Stomach (tissue), 4 donors: ENCODE data around the gene SLFN14.

Source experiments
- POLR2A ChIP-seq, 4 donors: fragments of 450-650 bp; IDR thresholded peaks; one replicate each; pipeline ENCODE4 v1.6.1; 2016; ENCODE audit warnings: antibody characterized with exemption in 4 of 4, control low read depth in 2 of 4, mild to moderate bottlenecking in 1 of 4, moderate library complexity in 1 of 4
- TF ChIP-seq, protein P1 (sequence below), 7 experiments: fragments of 450-650 bp in 4 of 7; fragments of 200-600 bp in 3 of 7; sonication (generic) in 3 of 7; IDR thresholded peaks; one replicate each; pipeline ENCODE4 v1.5.1; 2016 to 2019; ENCODE audit warnings: antibody characterized with exemption in 7 of 7, control low read depth in 2 of 7, mild to moderate bottlenecking in 1 of 7

DNA sequence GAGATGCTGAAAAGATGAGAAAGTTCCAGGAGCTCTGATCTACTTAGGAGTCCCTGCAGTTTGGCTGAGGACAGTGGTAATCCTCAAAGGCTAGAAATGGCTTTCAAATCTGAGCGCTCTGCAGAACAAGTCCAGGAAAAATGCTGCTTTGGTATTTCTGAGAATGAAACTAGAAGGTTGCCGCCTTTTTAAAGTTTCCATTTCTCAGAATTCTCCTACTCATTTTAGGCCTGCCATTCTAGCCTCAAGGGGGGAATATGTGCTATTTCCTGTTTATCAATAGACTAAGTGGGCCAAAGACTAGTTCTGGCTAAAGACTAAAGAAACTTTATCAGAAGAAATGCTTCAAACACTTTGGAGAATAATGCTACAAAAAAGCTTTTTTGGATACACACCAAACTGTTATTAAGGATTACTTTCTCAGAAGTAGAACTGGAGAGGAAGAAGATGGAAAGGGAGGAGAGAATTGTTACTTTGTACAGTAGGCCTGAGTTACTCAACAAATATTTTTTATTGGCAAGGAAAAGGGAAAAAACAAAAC, 22.9 kb downstream of the SLFN14 start, which contains the start of gene SLFN12L:
- TF ChIP-seq, protein P1, sequence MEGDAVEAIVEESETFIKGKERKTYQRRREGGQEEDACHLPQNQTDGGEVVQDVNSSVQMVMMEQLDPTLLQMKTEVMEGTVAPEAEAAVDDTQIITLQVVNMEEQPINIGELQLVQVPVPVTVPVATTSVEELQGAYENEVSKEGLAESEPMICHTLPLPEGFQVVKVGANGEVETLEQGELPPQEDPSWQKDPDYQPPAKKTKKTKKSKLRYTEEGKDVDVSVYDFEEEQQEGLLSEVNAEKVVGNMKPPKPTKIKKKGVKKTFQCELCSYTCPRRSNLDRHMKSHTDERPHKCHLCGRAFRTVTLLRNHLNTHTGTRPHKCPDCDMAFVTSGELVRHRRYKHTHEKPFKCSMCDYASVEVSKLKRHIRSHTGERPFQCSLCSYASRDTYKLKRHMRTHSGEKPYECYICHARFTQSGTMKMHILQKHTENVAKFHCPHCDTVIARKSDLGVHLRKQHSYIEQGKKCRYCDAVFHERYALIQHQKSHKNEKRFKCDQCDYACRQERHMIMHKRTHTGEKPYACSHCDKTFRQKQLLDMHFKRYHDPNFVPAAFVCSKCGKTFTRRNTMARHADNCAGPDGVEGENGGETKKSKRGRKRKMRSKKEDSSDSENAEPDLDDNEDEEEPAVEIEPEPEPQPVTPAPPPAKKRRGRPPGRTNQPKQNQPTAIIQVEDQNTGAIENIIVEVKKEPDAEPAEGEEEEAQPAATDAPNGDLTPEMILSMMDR (IDR thresholded peaks at IDR 0.05): no peak
- no peak for TF ChIP-seq POLR2A (IDR thresholded peaks at IDR 0.05)
